BJ (cell line): ENCODE measurements around the gene KY. TPM values are rescaled to one million over a fixed set of nuclear protein-coding genes. Genes with fewer than 3 reads are reported as not detected.

Experiments
- CTCF ChIA-PET: fragments of 350-600 bp; formaldehyde crosslinking; extraction: SDS; loops from one replicate; lab custom pipeline; 2021; ENCODE audit warnings: antibody characterized with exemption, inconsistent platforms; lab: Yijun Ruan, JAX
- POLR2A ChIA-PET: fragments of 300-600 bp; sonication (Branson Sonifier 250); formaldehyde crosslinking; extraction: SDS; loops from one replicate; lab custom pipeline; 2021; ENCODE audit warnings: antibody characterized with exemption; lab: Charles Lee
- DNase-seq: peaks from one replicate; pipeline ENCODE4 v3.0.0-alpha.2; 2011; ENCODE audit warnings: low read depth
- H3K27me3 ChIP-seq: 2 replicates; pipeline ENCODE4 v1.6.0; 2011; ENCODE audit warnings: low read length; ENCODE audit not compliant: control insufficient read depth, insufficient read depth
- H3K36me3 ChIP-seq: 2 replicates; pipeline ENCODE4 v1.5.1; 2011; ENCODE audit warnings: low read length; ENCODE audit not compliant: control insufficient read depth, insufficient read depth
- H3K4me3 ChIP-seq: 2 replicates; pipeline ENCODE4 v1.5.1; 2011; ENCODE audit warnings: low read depth, mild to moderate bottlenecking, control low read depth, low read length
- polyA plus RNA-seq: library from polyadenylated mRNA; depleted of rRNA; stranded (reverse); fragments of >200 nt; gene quantifications from 2 replicates; pipeline ENCODE4 v1.2.3, GENCODE V29; 2011
- TF ChIP-seq, protein P1 (sequence below): IDR thresholded peaks from 2 replicates; pipeline ENCODE4 v1.5.1; 2011; ENCODE audit warnings: low read depth, mild to moderate bottlenecking, control low read depth, inconsistent platforms, low read length, moderate library complexity; ENCODE audit not compliant: insufficient read depth

KY gene
- polyA plus RNA-seq, 1 experiment, result 0.05 TPM

DNA sequence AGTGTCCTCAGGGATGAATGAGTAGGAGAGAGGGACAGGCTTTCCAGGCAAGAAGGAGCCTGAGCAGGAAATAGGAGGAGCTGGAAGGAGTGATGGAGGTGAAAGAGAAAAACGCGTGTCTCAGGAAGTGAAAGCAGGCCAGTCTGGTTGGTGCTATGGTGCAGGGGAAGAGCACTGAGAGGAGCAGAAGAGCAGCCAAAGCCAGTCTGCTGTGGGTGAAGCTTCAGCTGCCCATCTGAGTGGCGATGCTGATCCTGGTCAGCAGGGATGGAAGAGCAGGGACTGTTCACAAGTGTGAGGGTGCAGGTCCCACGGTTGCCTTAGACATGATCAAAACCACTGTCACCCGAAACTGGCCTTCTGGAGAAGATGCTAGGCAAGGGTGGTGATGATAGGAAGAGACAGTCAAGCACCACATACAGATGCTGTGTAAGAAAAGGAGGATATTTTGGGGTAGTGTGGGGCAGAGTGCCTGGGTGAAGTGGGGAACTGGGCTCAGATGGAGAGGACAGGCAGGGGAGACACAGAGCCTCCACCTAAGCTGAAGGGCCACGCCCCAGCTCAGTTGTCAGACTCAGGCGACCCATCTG lies 5.5 kb upstream of the KY start:
- ChIA-PET POLR2A (no interaction called here), CTCF (interaction anchor here (0.7 kb wide), 1 partner anchor 55 kb away, joined by 3 read pairs; no protein-coding TSS in a partner anchor)
- DNase-seq, result no peak
- Histone ChIP-seq H3K36me3 (no peaks in the 10 kb centered on the region), H3K4me3 (no peak overlapping the region), H3K27me3 (peaks cover 3% of the 10 kb centered on the region)
- TF ChIP-seq, protein P1, sequence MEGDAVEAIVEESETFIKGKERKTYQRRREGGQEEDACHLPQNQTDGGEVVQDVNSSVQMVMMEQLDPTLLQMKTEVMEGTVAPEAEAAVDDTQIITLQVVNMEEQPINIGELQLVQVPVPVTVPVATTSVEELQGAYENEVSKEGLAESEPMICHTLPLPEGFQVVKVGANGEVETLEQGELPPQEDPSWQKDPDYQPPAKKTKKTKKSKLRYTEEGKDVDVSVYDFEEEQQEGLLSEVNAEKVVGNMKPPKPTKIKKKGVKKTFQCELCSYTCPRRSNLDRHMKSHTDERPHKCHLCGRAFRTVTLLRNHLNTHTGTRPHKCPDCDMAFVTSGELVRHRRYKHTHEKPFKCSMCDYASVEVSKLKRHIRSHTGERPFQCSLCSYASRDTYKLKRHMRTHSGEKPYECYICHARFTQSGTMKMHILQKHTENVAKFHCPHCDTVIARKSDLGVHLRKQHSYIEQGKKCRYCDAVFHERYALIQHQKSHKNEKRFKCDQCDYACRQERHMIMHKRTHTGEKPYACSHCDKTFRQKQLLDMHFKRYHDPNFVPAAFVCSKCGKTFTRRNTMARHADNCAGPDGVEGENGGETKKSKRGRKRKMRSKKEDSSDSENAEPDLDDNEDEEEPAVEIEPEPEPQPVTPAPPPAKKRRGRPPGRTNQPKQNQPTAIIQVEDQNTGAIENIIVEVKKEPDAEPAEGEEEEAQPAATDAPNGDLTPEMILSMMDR, result no peak

GRCh38 chr3:134655706-134656105 lies 4.9 kb upstream of the KY start:
- DNase-seq, result no peak
- H3K4me3 ChIP-seq, result no peak overlapping the region
- CTCF ChIA-PET, result interaction anchor here (0.7 kb wide), 1 partner anchor 55 kb away, joined by 3 read pairs; no protein-coding TSS in a partner anchor

DNA sequence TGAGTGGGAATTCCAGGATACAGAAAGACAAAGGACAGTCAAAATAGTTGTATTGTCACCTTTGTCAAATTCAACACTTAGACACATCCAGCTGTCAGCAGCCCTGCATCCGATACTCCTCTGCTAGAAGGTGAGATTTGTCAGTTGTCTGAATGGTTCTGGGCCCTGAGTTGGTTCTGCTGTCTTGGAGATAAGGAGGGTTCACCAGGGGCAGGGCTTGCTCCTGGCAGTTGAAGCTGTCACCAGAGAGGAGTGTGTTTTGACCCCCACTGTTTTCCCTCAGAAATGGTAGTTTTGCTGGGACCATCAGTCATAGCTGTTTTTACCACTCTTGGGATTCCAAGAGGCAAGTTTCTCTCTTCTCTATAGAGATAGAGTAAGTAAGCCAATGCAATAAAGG lies 3.2 kb upstream of the KY start:
- H3K36me3 ChIP-seq, result no peaks in the 10 kb centered on the region
- ChIA-PET POLR2A (no interaction called here), CTCF (no interaction called here)
- peaks cover 3% of the 10 kb centered on the region for H3K27me3 ChIP-seq
- H3K4me3 ChIP-seq, result no peak overlapping the region
- TF ChIP-seq, protein P1, result no peak
- no peak for DNase-seq

More at GRCh38 chr3:134655706-134656105, 4.9 kb upstream of the KY start:
- Histone ChIP-seq H3K36me3 (no peaks in the 10 kb centered on the region), H3K27me3 (peaks cover 3% of the 10 kb centered on the region)
- TF ChIP-seq, protein P1, result no peak
- POLR2A ChIA-PET, result no interaction called here

- TF ChIP-seq, protein P1, result no peak
- POLR2A ChIA-PET, result no interaction called here
- H3K27me3 ChIP-seq, result peaks cover 3% of the 10 kb centered on the region
- CTCF ChIA-PET, result interaction anchor here (0.7 kb wide), 1 partner anchor 11 kb away, joined by 3 read pairs; no protein-coding TSS in a partner anchor
- DNase-seq, result no peak
- H3K4me3 ChIP-seq, result no peak overlapping the region
- no peaks in the 10 kb centered on the region for H3K36me3 ChIP-seq
These were observed 2.2 kb upstream of the KY start for GRCh38 chr3:134652886-134653630.

GRCh38 chr3:134652409-134652831 lies 1.6 kb upstream of the KY start:
- Histone ChIP-seq H3K36me3 (no peaks in the 10 kb centered on the region), H3K27me3 (peaks cover 3% of the 10 kb centered on the region), H3K4me3 (no peak overlapping the region)
- no peak for DNase-seq
- CTCF ChIA-PET, result interaction anchor here (0.7 to 1.0 kb wide), 2 partner anchors 10 to 49 kb away, joined by 3 read pairs; no protein-coding TSS in a partner anchor
- TF ChIP-seq, protein P1, result no peak
- POLR2A ChIA-PET, result no interaction called here
